ENCODE data around the gene CTNNBIP1. TPM values are rescaled to one million over a fixed set of nuclear protein-coding genes. Genes with fewer than 3 reads are reported as not detected.

The CTNNBIP1 gene
- total RNA-seq, 2 donors from 2014 or later, result 65.0 to 69.5 TPM

DNA sequence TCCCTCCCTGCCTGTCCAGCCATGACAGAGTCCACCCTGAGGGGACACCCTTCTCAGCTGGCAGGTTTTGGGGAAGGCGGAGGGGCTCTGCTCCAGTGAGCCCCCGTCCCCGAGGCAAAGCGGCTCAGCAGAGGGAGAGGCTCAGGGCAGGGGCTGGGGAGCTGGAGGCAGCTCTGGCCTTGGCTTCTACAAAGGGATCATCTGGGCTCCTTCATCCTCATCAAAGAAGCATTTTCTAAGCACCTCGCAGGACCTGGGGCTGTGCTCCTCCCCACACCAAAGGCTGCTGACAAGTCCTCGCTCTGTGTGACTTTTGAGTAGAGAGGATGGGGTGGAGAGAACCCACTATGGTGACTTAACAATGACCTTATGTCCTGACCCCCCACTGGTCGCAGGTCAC, 65.3 kb downstream of the CTNNBIP1 start:
- no peak for TF ChIP-seq CTCF (conservative IDR thresholded peaks at IDR 0.05)
- peaks cover 12% of the 10 kb centered on the region for H3K4me1 ChIP-seq (ENCODE audit: control insufficient read depth, insufficient read depth, low read length)
- H3K27me3 ChIP-seq (ENCODE audit: control insufficient read depth, insufficient read depth, low read length, poor library complexity, severe bottlenecking), result no peaks in the 10 kb centered on the region
- peak; percentile 41 for DNase-seq
- Mint-ChIP-seq H3K9me3 (no peaks in the 10 kb centered on the region), H3K27ac (no peak overlapping the region), H3K27me3 (ENCODE audit: insufficient read depth) (peaks cover 1% of the 10 kb centered on the region), H3K4me3 (no peak overlapping the region), H3K36me3 (ENCODE audit: low read depth) (no peaks in the 10 kb centered on the region), H3K4me1 (peaks cover 24% of the 10 kb centered on the region)
- H3K27ac ChIP-seq (ENCODE audit: low read depth, low read length), result peak overlapping the region; percentile 38
- WGBS, 2 experiments (ENCODE audit: insufficient coverage in 1 of 2, insufficient read length in 1 of 2), result 86 to 100% methylated on average over 1 to 7 of the region's 7 CpGs
- no peak overlapping the region for H3K4me3 ChIP-seq (ENCODE audit: low read length)
- no peaks in the 10 kb centered on the region for H3K9me3 ChIP-seq (ENCODE audit: control insufficient read depth, low read length)
- no peak overlapping the region for H3K9ac ChIP-seq (ENCODE audit: extremely low read depth, low read length, poor library complexity, severe bottlenecking)
- H3K36me3 ChIP-seq (ENCODE audit: control insufficient read depth, insufficient read depth, low read length), result no peaks in the 10 kb centered on the region

DNA sequence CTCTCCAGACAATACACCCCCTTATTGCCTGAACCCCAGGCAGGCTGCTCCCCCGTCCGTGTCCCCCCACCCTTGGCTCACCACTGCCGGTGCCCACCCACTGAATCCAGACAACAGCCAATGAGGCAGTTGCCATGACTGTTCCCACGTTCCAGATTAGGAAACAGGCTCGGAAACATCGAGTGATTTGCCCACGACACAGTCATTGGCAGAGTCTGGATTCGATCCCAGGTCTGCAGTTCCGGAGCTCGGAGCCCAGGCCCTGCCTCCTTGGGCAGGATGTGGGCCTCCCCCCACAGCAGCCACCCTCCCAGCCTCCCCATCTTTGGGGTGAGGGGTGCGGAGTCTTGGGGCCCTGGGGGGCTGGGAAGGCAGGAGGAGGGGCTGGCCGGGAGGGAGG, 66.0 kb downstream of the CTNNBIP1 start:
- Mint-ChIP-seq H3K27ac (no peak overlapping the region), H3K27me3 (ENCODE audit: insufficient read depth) (peaks cover 1% of the 10 kb centered on the region), H3K9me3 (no peaks in the 10 kb centered on the region), H3K4me3 (no peak overlapping the region), H3K36me3 (ENCODE audit: low read depth) (no peaks in the 10 kb centered on the region), H3K4me1 (peaks cover 24% of the 10 kb centered on the region)
- Histone ChIP-seq H3K36me3 (ENCODE audit: control insufficient read depth, insufficient read depth, low read length) (no peaks in the 10 kb centered on the region), H3K9ac (ENCODE audit: extremely low read depth, low read length, poor library complexity, severe bottlenecking) (no peak overlapping the region), H3K27ac (ENCODE audit: low read depth, low read length) (no peak overlapping the region), H3K4me1 (ENCODE audit: control insufficient read depth, insufficient read depth, low read length) (peaks cover 12% of the 10 kb centered on the region), H3K9me3 (ENCODE audit: control insufficient read depth, low read length) (no peaks in the 10 kb centered on the region), H3K4me3 (ENCODE audit: low read length) (no peak overlapping the region), H3K27me3 (ENCODE audit: control insufficient read depth, insufficient read depth, low read length, poor library complexity, severe bottlenecking) (no peaks in the 10 kb centered on the region)
- peak; percentile 36 for DNase-seq
- TF ChIP-seq CTCF (conservative IDR thresholded peaks at IDR 0.05), result no peak
- WGBS, 2 experiments (ENCODE audit: insufficient coverage in 1 of 2, insufficient read length in 1 of 2), result 92 to 100% methylated on average over 6 to 12 of the region's 12 CpGs

DNA sequence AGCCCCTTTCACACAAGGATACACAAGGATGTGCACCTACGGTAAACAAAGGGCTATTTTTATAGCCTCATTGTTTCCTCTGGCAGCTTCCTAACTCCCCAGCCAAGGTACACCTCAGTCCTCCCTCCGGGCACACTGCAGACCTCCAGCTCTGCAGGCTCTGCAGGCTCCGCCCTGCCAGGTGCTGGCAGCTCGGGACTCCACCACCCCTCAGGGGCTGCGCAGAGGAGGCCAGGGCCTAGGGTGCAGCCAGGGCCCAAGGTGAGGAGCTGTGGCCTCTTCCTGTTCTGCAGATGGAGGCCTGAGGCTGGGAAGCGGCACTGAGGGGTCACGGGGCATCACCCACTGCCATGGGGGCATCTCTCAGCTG, 66.5 kb downstream of the CTNNBIP1 start:
- 92 to 100% methylated on average over 2 to 7 of the region's 7 CpGs for WGBS, 2 experiments (ENCODE audit: insufficient coverage in 1 of 2, insufficient read length in 1 of 2)
- Histone ChIP-seq H3K9ac (ENCODE audit: extremely low read depth, low read length, poor library complexity, severe bottlenecking) (no peak overlapping the region), H3K9me3 (ENCODE audit: control insufficient read depth, low read length) (no peaks in the 10 kb centered on the region), H3K4me1 (ENCODE audit: control insufficient read depth, insufficient read depth, low read length) (peaks cover 12% of the 10 kb centered on the region), H3K27ac (ENCODE audit: low read depth, low read length) (no peak overlapping the region), H3K4me3 (ENCODE audit: low read length) (no peak overlapping the region), H3K27me3 (ENCODE audit: control insufficient read depth, insufficient read depth, low read length, poor library complexity, severe bottlenecking) (no peaks in the 10 kb centered on the region), H3K36me3 (ENCODE audit: control insufficient read depth, insufficient read depth, low read length) (no peaks in the 10 kb centered on the region)
- no peak overlapping the region for H3K4me3 Mint-ChIP-seq
- peak; percentile 44 for DNase-seq
- H3K27me3 Mint-ChIP-seq (ENCODE audit: insufficient read depth), result peaks cover 1% of the 10 kb centered on the region
- TF ChIP-seq CTCF (conservative IDR thresholded peaks at IDR 0.05), result no peak
- no peaks in the 10 kb centered on the region for H3K9me3 Mint-ChIP-seq
- no peak overlapping the region for H3K27ac Mint-ChIP-seq
- no peaks in the 10 kb centered on the region for H3K36me3 Mint-ChIP-seq (ENCODE audit: low read depth)
- H3K4me1 Mint-ChIP-seq, result peaks cover 24% of the 10 kb centered on the region

All from endodermal cell (in vitro differentiated cells).